SW 1271 (cell line): ENCODE data around the gene NOS2.
"Not testable (repeated sequence)": the region's sequence is repeated elsewhere in the genome, so short reads cannot be mapped to it uniquely, and the experiment has no call there.

ENCODE experiments used
- DNase-seq, 2 experiments: peaks; one replicate each; lab custom pipeline; 2025; lab: John Stamatoyannopoulos, UW

Gene NOS2

DNA sequence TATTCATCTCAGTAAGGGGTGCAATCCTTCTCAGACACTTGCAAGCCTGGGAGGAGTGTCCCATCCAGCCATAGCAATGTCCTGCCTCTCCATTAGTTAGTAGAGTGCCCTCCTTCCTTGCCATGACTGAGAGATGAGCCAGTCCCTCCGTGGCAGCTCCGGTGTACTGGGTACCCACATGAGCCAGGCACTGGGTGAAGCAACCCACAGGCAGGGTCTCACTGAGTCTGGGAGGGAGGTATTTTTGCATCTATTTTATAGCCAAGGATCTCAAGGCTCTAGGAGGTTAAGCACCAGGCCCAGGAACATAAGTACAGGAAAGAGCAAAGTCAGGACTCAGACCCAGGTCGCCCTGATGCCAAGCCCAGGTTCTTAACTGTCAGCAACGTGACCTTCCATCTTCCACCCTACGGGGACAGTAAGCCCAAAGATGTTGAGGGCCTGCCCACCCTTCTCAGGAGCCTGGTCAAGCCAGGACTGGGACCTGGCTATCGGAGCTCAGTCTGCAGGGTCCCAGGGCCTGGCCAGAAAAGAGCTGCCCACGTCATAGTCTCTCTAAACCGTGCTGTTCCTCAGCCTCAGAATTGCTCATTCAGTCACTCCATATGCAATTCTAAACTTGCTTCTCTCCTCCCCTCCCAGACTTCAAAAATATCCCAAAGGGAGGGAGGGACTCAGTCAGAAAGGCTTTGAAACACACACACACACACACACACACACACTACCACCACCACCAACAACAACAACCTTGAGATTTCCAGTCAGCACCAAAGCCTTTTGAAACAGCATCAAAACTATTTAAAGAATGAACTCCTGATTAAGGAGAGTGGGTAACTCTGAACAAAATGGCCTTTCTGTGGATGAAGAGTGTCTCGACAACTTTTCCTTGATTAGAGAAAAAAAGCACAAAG is 16.6 kb downstream of the NOS2 start:
- no peak for DNase-seq

DNA sequence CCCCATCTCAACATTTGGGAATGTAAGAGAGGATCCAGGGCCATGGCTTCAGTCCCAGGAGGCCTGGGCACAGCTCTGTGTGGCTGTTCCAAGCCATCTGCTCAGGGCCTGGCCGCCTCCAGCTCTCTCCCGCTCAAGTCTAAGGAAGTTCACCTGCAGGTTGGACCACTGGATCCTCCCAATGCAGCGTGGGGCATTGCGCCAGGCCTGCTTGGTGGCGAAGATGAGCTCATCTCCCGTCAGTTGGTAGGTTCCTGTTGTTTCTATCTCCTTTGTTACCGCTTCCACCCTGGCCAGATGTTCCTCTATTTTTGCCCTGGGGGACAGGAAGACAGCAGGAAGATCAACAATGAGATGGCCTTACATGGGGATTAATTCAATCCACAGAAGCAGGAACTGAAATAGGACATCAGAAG is 17.5 kb downstream of the NOS2 start:
- no peak for DNase-seq

DNA sequence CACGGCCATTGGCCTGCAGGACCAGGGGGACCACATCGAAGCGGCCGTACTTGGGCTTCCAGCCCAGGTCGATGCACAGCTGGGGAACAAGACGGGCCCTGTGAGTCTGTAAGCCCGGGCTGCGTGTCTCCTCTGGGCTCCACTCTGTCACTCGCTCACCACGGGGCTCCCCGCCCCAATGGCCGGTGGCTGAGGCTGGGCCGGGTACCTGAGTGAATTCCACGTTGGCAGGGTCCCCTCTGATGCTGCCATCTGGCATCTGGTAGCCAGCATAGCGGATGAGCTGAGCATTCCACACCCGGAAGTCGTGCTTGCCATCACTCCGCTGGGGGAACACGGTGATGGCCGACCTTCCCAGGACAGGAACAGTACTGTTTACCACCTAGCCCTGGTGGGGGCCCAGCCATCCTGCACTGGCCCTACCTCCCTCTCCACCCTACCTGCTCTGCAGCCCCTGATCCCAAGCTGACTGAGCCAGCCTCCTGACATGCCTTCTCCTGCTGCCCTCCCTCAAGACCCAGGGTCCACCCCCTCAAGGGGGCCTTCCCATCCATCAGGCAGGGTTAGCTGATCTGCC is 19.4 kb downstream of the NOS2 start:
- DNase-seq, result no peak

DNA sequence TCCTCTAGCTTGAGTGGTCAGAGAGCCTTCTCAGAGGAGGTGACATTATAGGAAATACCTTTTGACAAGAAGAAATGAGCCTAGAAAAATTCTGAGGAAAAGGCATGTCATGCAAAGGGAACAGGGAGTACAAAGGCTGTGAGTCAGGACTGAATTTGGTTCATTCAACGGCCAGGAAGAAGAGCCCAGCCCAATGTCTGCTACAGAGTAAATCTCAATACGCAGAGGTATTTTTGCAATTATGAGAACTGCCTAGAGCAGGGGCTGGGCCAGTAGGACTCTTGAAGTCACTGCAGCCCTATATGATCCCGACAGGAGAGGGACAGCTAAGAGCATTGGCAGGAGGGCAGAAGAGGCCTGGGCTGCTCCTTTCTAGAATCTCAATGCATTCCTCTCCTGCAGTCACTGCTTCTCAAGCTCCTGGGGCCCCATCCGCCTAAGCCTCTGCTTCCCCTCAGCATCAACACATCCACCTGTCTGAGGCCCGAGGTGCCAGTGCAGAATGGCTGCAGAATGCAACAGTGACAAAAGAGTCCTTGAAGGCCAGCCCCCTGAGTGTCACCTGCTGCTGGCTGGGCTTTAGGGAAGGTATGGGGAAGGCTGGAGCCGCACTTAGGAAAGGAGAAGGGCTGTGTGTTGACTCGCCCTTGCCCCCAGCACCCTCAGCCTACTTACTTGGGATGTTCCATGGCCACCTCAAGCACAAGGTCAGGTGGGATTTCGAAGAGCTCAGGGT is 20.1 kb downstream of the NOS2 start:
- no peak for DNase-seq

DNA sequence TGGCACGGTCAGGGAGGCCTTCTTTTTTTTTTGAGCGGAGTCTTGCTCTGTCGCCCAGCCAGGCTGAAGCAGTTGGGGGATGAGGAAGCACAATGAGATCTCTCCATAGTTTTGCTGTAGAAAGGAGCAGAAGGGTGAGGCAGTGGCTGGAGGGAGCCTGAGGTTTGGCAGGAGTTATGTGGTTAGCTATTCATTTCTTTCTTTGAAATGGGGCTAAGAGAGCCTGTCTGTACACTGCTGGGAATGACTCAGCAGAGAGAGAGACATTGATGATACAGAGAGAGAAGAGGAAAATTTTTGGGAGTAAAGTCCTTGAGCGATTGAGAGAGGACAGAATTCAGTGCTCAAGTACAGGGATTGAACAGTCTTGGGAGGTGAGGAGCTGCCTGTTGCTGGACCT is 22.1 kb downstream of the NOS2 start:
- DNase-seq, result no peak

DNA sequence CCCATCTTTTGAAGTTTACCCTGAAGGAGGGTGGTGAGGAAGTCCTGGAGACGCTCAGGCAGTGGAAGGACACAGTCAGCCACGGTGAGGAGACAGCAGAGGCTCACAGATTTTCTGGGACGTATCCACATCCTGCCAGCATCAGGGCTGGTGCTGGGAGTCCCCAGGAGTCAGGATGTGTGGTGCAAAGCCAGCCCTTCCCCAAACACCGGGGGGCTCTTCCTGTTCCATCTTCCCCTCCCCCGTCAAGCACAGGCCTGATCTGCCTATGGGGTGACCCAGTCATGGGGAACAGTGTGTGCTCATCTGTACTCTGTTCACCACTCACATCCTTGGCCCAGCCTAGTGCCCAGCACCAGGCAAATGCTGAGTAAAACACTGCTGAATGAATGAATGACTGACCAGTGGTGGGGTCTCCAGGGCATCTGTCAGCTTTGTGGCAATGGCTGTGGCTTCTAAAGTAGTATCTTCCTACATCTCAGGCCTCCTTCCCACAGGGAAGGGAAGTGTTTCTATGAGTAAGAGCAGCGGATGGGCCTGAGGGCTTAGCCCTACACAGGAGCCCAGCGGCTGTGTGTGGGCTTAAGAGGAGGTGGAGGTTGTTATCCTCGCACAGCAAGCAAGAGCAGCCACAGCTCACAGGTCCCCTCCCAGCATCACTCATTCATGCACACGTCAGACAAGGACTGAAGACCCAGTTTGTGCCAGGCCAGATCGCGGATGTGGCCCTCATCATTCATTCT is 23.3 kb downstream of the NOS2 start:
- DNase-seq, result no peak

DNA sequence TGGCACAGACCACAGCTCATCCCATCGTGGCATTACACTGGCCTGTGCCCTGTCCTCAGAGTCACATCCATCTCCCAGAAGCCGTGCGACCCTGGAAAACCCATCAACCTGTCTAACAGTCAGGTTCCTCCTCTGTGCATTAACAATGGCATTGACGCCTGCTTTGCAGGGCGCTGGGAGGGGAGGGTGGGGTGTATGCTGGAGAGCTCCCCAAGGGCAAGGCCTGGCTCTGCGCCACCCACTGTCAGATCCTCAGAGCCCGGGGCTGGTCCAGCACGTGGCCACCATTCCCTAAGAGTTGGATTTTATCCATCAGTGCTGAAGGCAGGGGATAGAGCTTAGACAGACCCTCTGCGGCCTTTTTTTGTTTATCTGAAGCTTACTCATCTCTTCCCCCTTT is 28.7 kb downstream of the NOS2 start:
- no peak for DNase-seq

DNA sequence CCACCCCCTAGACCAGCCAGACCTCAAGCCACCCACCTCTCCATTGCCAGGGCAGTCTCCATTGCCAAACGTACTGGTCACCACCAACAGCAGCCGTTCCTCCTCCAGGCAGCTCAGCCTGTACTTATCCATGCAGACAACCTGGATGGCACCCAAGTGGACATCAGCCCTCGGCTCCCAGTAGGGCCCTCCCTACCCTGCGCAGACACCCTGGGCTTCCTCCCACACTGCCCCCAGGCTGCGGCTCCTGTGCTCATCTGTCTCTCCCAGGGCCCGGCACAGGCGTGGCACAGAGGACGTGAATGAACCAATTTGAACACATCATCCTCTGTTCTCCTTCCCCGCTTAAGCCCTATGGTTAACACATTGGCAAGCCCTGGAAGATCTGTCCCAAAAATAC is 29.5 kb downstream of the NOS2 start:
- no peak for DNase-seq

DNA sequence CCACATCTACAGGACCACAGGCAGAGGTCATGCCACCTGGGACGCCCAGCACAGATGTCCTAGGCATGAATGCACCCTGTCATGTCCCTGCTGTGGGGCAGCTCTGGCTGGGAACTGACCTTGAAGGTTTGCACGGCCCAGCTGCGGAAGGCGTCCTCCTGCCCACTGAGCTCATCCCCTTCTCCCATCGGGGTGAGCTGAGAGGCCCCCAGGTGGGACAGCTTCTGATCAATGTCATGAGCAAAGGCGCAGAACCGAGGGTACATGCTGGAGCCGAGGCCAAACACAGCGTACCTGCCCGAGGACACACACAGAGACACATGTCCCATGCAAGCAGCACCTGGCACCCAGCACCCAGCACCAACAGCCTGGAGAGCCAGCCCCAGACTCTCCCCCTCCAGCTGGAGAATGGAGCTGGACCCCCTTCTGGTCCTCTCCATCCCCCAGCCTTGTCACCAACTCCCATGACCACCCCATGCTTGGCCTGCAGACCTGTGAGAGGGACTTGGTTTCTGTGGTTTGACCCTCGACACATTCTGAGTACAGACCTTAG is 31.4 kb downstream of the NOS2 start:
- DNase-seq, result no peak

DNA sequence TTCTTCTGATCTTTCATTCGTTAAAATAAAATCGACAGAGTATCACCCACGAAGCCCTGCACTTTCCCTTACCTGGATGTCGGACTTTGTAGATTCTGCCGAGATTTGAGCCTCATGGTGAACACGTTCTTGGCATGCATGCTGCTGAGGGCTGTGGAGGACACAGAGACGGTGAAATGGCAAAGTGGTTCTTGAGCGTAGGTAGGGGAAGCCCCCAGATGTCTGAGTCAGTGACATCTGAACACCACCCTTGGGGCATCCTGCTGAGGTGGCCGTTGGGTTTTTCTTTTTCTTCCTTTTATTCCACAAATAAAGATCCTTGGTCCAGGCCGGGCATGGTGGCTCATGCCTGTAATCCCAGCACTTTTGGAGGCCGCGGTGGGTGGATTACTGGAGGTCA is 33.9 kb downstream of the NOS2 start:
- no peak for DNase-seq

DNA sequence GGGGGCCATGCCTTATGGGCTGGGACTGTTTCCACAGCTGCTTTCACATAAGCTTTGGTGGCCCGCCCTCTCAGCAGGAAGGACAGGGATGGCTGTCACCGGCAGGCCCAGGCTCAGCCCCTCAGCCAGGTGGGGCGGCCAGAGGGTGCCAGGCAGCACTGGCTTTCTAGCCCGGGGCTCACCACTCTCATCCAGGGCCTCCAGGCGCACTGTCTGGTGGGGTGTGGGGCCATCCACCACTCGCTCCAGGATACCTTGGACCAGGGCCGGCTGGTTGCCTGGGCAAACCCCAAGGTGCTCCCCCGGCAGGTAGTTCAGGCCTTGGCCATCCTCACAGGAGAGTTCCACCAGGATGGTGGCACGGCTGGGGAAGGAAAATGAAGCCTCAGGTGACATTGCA is 35.0 kb downstream of the NOS2 start:
- no peak for DNase-seq

DNA sequence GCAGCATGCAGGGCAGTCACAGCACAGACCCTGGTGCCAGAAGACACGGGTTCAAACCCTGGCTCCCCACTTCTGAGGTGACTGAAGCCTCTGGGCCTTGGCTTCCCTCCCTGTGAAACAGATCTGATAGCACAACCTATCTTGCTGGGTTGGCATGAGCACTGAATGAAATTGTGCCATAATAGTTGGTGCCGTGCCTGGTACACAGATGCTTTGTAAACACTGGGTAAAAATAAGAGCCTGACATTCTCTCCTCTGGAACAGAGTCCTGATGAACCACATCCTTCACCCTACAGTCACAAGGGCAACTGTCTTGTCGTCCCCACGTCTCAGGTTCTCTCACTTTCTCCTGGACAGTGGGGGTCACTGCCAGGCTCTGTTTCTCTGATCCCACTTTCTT is 35.7 kb downstream of the NOS2 start:
- no peak for DNase-seq

DNA sequence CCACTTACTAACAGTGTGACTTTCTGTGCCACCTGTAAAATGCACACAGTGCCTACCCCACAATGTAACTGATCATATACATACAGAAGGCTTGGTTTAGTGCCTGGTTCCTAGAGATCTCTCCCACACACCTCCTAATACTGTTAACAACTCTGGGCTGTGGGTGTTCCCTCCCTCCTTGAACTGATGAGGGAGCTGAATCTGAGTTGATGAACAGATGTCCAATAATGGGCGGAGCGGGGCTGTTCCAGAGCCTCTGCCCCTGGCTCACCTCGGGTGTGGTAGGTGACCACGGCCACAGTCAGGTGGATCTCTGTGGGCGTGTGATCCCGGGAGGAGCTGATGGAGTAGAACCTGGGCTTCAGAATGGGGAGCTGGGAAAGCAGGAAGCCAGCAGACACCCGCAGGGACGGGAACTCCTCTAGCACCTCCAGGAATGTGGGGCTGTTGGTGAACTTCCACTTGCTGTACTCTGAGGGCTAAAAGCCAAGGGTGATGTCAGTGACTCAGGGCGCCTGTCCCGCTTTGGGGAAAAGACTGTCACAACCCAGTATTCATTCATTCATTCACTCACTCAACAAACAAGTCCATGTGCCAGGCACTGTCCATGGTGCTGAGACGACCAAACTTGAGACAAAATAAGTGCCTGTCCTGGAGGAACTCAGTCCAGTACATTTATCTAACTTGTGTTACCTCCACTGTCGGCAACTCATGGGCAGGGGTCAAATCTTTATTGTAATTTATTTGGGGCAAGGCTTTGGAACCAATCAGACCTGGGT is 37.6 kb downstream of the NOS2 start:
- no peak for DNase-seq

DNA sequence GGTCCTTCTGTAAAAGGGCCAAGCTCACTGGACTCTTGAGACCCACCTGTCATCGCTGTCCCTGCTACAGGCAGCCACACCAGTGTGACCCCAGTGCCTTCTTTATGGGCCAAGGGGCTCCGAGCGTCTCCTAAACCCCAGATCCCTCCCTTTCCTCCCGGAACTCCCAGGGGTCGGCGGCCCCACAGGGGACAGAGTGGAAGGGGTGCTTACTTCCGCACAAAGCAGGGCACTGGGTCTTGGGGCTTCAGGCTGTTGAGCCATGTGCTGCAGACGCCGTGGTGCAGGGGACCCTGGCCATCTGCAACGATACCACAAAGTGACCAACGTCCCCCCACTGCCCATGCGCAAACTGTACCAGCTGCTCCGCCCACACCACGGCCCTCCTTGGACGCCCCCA is 39.4 kb downstream of the NOS2 start:
- not testable (repeated sequence) for DNase-seq

DNA sequence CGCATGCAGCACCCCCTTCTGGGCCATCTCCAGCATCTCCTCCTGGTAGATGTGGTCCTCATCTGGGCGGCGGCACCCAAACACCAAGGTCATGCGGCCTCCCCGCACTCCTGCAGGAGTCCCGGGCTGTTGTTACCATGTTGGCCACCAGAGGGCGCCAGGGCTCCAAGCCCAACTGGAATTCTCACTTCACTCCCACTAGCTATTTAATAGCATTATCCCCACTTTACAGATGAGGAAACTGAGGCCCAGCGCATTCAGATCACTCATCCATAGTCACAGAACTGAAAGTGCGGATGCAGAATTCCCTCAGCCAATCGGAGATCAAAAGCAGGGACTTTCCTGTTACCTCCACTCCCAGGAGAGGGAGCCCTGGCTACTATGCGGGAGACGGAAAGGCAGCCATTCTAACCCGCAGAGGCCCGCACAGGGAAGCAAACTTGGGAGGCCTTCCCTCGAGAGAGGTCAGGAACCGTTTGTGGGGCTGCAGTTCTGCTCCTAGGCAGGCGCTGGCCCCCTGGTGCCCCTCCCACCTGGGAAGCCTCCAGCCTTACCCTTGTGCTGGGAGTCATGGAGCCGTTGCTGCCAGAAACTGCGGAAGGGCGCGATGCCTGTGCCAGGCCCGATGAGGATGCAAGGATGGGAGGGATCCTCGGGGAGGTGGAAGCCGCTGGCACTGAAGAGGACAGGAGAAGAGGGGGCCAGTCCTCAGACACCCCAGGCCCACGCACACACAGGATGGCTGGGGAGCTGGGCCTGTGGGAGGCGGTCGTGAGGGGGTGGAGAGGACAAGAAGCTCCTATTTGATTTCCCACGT is 40.1 kb downstream of the NOS2 start:
- peak; percentile 35 to 57 for DNase-seq

DNA sequence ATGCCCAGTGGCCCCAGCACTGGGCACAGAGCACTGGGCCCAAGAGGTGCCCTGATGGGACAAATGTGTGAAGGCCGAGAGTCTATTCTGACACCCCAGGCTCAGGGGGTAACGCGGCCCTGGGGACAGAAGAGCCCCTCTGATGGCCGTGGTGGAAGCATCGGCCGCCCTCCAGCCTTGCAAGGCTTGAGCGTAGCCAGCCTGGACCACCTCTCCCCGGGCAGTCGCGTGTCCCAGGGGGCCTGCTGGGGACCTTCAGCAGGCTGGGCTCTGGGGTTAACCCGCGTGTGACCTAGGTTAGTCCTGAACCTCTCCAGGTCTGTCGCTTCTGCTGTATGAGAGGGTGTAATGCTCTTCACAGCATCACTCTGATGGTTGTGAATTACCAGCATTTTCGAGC is 40.8 kb downstream of the NOS2 start:
- no peak for DNase-seq

DNA sequence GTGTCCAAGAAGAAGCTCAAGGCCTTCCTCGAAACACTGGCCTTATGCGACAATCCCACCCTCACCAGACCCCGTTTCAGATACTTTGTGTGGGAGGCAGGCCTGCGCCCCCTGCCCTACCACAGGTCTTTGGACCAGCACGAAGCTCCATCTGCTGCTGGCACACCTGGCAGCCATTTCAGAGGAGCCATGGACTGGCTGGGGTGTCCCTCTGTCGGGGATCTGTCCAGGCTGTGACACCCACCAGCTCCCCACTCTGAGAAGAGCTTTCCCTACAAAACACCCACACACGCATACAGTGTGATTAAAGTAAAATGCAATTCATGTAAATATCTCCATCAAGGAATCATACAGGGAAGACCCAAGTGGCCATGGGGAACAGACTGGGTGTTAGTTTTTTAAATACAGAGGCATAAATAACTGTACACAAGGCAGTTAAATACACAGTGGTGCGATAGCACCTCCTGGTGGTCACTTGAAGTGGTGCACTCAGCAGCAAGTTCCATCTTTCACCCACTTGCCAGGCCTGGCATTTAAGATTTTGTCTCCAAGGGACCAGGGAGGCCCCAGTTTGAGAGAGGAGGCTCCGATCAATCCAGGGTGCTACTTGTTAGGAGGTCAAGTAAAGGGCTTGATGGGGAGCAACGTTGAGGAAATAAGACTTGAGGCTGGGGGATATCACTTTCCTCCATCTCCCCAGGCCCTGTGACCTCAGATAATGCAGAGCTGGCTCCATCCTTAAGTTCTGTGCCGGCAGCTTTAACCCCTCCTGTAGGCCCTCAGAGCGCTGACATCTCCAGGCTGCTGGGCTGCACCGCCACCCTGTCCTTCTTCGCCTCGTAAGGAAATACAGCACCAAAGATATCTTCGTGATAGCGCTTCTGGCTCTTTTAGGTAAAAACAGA is 43.6 kb downstream of the NOS2 start:
- DNase-seq, result peak in 1 of 2 experiments; percentile 42

DNA sequence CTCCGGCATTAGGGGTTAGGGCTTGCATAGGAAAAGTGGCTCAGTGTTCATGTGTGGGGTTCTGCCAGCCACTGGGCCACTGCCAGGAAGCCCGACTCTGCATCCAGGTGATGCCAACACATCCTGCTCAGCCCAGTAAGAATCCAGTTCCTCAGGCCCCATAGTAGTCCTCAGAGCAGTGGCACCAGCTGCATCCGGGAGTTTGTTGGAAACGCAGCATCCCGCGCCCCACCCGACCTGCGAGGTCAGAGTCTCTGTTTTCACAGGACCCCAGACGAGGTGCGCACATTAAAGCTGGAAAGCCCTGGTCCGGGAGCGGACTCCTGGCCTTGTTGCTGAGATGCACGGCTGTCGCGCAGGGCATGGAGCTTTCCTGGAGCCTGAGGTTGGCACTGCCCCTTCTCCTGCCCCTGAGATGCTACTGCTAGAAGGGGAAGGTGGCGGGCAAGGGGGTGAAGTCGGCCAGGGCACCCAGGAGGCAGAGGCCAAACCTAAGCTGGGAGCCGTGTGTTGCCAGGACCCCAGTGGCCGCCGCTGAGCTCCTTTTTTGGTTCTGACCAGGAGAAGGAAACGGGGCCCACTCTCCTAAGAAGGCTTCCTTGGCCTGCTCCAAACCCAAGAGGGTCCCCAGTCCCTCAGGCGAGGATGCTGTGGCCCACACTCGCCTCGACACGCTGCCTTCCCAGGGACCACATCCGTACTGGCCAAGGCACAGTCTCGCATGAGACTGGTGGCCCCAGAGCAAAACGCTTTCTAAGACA is 44.4 kb downstream of the NOS2 start:
- DNase-seq, result no peak
